Measurements from ENCODE around the gene MRPS15. TPM values are rescaled to one million over a fixed set of nuclear protein-coding genes. Genes with fewer than 3 reads are reported as not detected.

The MRPS15 gene
- total and polyA plus RNA-seq, 2 donors (not counting 3 experiments of a cell fraction or from before 2014, with no cell fraction given): 47.1 to 105 TPM

- DNase-seq (ENCODE audit: low read depth, low spot score): no peak
- Histone ChIP-seq H3K27ac (ENCODE audit: insufficient read depth, low read depth, low read length) (no peak overlapping the region), H2AFZ (ENCODE audit: low read depth, low read length) (no peak overlapping the region), H3K4me3 (replicated peaks in 1 of 3; ENCODE audit: insufficient read depth in 1 of 3, low read depth in 1 of 3, low read length in 3 of 3) (no peak overlapping the region), H3K4me2 (ENCODE audit: insufficient read depth, low read length) (no peak overlapping the region), H3K36me3 (ENCODE audit: control insufficient read depth in 2 of 2, extremely low read depth in 1 of 2, insufficient read depth in 2 of 2, low read length in 2 of 2) (no peaks in the 10 kb centered on the region), H3K27me3 (ENCODE audit: control insufficient read depth in 2 of 2, insufficient read depth in 2 of 2, low read length in 2 of 2) (no peaks in the 10 kb centered on the region), H4K20me1 (replicated peaks; ENCODE audit: control insufficient read depth, extremely low read depth, insufficient read depth, low read length) (no peaks in the 10 kb centered on the region), H3K9me3 (replicated peaks; ENCODE audit: control insufficient read depth, insufficient read depth, low read length) (no peaks in the 10 kb centered on the region), H3K9me1 (replicated peaks; ENCODE audit: control insufficient read depth, extremely low read depth, insufficient read depth, low read length) (no peaks in the 10 kb centered on the region), H3K79me2 (ENCODE audit: control insufficient read depth, insufficient read depth, low read length) (no peaks in the 10 kb centered on the region), H3K9ac (replicated peaks; ENCODE audit: extremely low read depth, insufficient read depth, low read length) (no peak overlapping the region), H3K4me1 (ENCODE audit: control insufficient read depth, extremely low read depth, insufficient read depth, low read length) (peaks cover 3% of the 10 kb centered on the region)
- ChIA-PET POLR2A (no interaction called here), CTCF (interaction anchor here (5.7 kb wide), 1 partner anchor 75 kb away, joined by 70 read pairs; no protein-coding TSS in a partner anchor)
- dilution Hi-C loops (cut with MboI; ENCODE audit: extremely low pct_ligation_motif_present, low sequenced_read_pairs): no loop called here
- TF ChIP-seq FOS (IDR thresholded peaks at IDR 0.05; ENCODE audit: borderline replicate concordance, insufficient read depth, low read length) (no peak), EZH2 (IDR thresholded peaks at IDR 0.05; ENCODE audit: borderline replicate concordance, low read depth, low read length, severe bottlenecking) (no peak), JUN (IDR thresholded peaks at IDR 0.05; ENCODE audit: borderline replicate concordance, insufficient read depth, insufficient read length, low read depth) (no peak), CTCF (IDR thresholded peaks at IDR 0.05; ENCODE audit: extremely low read depth in 1 of 2, insufficient read depth in 1 of 2, low read depth in 1 of 2, low read length in 2 of 2) (no peak), GATA2 (IDR thresholded peaks at IDR 0.05; ENCODE audit: insufficient read depth, insufficient read length, low read depth, low read length) (no peak), MYC (IDR thresholded peaks at IDR 0.05; ENCODE audit: low read depth, low read length) (no peak), POLR2A (IDR thresholded peaks at IDR 0.05; ENCODE audit: low read depth, low read length) (no peak), POLR2AphosphoS5 (IDR thresholded peaks at IDR 0.05; ENCODE audit: insufficient read depth, low read depth, low read length) (no peak)
- TF ChIP-seq, protein P1, sequence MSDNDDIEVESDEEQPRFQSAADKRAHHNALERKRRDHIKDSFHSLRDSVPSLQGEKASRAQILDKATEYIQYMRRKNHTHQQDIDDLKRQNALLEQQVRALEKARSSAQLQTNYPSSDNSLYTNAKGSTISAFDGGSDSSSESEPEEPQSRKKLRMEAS (IDR thresholded peaks at IDR 0.05; ENCODE audit: insufficient read depth, insufficient read length): no peak
- BruUV-seq (replicated peaks): no TSS peak
- intact Hi-C loops (cut with micrococcal nuclease): no loop called here
- FAIRE-seq: no peak
These were observed 46.3 kb downstream of the MRPS15 start for GRCh38 chr1:36417931-36418330.

All from endothelial cell of umbilical vein (primary cell).